IPS-20b (cell line): ENCODE results near the gene PPP1R7.

Source experiments
- H3K27ac ChIP-seq: one replicate; pipeline ENCODE4 v1.5.1; 2013; ENCODE audit warnings: low read length
- H3K27me3 ChIP-seq: 2 replicates; pipeline ENCODE4 v1.6.1; 2013; ENCODE audit warnings: mild to moderate bottlenecking, low read length, inconsistent platforms; ENCODE audit not compliant: insufficient read depth
- H3K36me3 ChIP-seq: 2 replicates; pipeline ENCODE4 v1.6.1; 2013; ENCODE audit warnings: low read depth, mild to moderate bottlenecking, inconsistent platforms, low read length, moderate library complexity; ENCODE audit not compliant: insufficient read depth
- H3K4me1 ChIP-seq: 2 replicates; pipeline ENCODE4 v1.6.1; 2013; ENCODE audit warnings: mild to moderate bottlenecking, control low read depth, inconsistent platforms, low read length, moderate library complexity; ENCODE audit not compliant: insufficient read depth
- H3K4me3 ChIP-seq: 2 replicates; pipeline ENCODE4 v1.5.1; 2013; ENCODE audit warnings: mild to moderate bottlenecking, low read length, inconsistent platforms
- H3K9ac ChIP-seq: 2 replicates; pipeline ENCODE4 v1.6.1; 2013; ENCODE audit warnings: low read depth, mild to moderate bottlenecking, inconsistent platforms, low read length, moderate library complexity
- H3K9me3 ChIP-seq: 2 replicates; pipeline ENCODE4 v1.6.1; 2013; ENCODE audit warnings: mild to moderate bottlenecking, low read depth, low read length, inconsistent platforms; ENCODE audit not compliant: insufficient read depth

PPP1R7 gene

DNA sequence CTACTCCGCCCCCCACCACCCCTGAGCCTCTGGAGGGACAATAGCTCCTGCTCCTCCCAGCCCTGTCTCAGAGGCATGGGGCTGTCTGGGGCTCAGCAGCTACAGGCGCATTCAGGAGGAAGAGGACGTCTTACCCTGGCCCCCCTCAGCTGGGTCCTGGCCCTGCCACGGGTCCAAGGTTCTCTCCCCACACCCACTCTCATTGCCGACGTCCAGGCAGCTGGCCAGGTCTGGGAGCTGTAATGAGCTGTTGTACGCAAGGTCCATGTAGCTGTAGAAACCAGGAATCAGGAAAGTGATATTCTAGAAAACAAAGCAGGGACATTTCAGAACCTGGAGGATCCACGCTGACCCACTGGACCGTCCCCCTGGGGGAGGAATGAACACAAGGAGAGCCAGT lies 14.5 kb upstream of the PPP1R7 start:
- Histone ChIP-seq H3K27ac (no peak overlapping the region), H3K27me3 (no peaks in the 10 kb centered on the region), H3K4me1 (no peaks in the 10 kb centered on the region), H3K36me3 (peaks cover 72% of the 10 kb centered on the region), H3K9me3 (no peaks in the 10 kb centered on the region), H3K9ac (no peak overlapping the region), H3K4me3 (no peak overlapping the region)

DNA sequence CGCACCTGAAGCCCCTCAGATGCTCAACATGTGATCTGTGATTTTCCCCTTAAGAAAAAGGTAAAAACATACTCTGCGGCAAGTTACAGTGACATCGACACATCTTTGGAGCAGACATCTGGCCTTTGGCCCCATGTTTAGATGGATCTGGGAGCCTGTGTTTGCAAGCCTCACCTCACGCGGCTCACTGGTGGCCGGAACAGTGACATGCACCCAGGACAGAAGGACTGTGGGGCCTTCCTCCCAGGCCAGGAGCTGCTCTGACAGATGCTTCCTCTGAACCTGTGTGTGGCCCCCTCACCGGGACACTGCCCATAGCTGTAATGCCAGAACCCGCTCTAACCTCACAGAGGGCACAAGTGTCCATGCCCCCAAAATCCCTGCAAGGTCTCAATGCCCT lies 14.1 kb upstream of the PPP1R7 start:
- peaks cover 73% of the 10 kb centered on the region for H3K36me3 ChIP-seq
- H3K9ac ChIP-seq: no peak overlapping the region

DNA sequence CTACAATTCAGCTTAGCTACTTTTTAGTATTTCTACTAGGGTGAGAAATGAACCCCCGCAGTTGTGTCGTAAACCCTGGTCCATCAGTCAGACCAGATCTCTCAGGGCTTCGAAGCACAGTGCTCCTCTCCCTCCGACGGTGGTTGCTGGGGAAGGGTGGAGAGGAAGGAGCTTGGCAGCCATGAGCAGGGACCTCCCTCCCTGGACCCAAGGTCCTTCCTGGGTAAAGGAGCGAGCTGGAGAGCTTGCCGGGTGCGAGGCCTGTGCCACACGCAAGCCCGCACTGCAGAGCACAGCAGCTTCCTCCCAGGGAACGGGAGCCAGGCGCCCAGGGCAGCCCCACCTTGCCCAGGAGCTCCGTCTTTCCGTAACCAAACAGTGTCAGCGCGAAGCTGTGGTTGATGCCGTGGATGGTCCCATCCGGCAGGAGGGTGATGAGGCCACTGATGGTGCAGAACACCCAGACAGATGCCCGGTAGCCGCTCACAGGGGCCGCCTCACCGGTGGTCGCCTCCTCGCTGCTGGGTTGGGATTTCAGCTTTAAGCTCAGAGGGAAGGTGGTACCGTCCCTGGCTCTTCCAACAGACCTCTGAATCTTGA lies 13.5 kb upstream of the PPP1R7 start:
- no peak overlapping the region for H3K27ac ChIP-seq
- H3K9ac ChIP-seq: no peak overlapping the region
- H3K4me3 ChIP-seq: no peak overlapping the region
- no peaks in the 10 kb centered on the region for H3K4me1 ChIP-seq
- no peaks in the 10 kb centered on the region for H3K27me3 ChIP-seq
- no peaks in the 10 kb centered on the region for H3K9me3 ChIP-seq
- H3K36me3 ChIP-seq: peaks cover 73% of the 10 kb centered on the region

More for the DNA sequence above, 14.1 kb upstream of the PPP1R7 start:
- no peaks in the 10 kb centered on the region for H3K4me1 ChIP-seq
- no peak overlapping the region for H3K27ac ChIP-seq
- no peaks in the 10 kb centered on the region for H3K9me3 ChIP-seq
- H3K4me3 ChIP-seq: no peak overlapping the region
- no peaks in the 10 kb centered on the region for H3K27me3 ChIP-seq

DNA sequence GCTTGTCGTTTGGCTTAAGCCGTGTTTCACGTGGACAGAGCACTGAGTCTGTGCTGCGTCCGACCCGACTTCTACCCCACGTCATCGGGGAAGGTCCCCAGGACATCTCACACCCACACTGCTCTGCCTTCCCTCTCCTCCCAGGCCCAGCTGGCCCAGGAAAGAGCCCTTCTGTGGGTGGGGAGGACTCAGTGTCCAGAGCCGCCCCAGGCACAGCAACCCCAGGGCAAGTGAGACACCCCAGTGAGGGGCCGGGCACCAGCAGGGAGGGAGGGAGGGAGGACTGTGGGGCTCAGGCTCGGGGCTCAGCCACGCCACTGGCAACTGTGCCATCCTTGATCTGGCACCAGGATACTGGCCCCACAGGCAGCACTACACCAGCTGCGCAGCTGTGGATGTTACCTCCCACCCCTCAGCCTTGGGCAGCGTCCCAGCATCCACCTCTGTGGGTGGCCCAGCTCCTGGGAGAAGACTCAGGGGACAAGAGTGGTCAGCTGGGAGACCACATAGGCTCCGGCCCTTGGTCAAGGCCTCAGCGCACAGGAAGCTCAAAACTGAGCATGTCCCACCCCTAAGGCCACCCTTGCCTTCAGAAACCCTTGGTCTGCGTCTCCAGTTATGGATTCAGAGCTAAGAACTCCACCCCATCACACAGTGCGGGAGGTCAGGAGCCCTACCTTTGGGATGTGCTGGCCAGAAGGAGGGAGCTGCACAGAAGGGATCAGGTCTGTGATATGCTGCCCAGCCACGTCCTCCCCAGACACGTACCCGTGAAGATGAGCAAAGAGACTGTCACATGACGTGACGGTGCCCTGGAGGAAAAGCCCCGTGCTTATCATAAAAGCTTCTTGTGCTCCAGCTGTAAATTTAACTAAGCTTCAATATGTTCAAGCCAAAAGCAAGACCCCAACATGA lies 12.7 kb upstream of the PPP1R7 start:
- no peaks in the 10 kb centered on the region for H3K9me3 ChIP-seq
- no peaks in the 10 kb centered on the region for H3K27me3 ChIP-seq
- no peaks in the 10 kb centered on the region for H3K4me1 ChIP-seq
- H3K9ac ChIP-seq: no peak overlapping the region
- peaks cover 79% of the 10 kb centered on the region for H3K36me3 ChIP-seq
- H3K4me3 ChIP-seq: no peak overlapping the region
- H3K27ac ChIP-seq: no peak overlapping the region

DNA sequence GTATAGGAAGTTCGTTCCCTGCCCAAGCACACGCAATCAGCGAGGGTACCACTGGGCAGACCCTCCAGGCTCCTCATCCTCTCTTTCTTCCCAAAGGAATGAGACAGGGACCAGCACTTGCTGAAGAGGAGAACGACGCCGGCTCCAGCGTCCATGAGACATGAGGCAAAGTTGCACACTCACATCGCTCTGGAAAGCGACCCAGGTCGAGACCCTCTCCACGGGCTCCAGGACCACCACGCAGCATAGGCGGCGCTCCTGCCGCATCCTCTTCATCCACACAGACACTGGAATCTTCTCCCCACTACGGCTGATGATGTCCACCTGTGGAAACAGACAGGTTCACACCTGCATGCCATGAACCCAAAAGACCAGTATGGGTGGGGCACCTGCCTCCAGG lies 11.8 kb upstream of the PPP1R7 start:
- H3K9me3 ChIP-seq: no peaks in the 10 kb centered on the region
- H3K9ac ChIP-seq: no peak overlapping the region
- H3K27me3 ChIP-seq: no peaks in the 10 kb centered on the region
- H3K4me3 ChIP-seq: no peak overlapping the region
- peaks cover 76% of the 10 kb centered on the region for H3K36me3 ChIP-seq
- no peaks in the 10 kb centered on the region for H3K4me1 ChIP-seq
- no peak overlapping the region for H3K27ac ChIP-seq

DNA sequence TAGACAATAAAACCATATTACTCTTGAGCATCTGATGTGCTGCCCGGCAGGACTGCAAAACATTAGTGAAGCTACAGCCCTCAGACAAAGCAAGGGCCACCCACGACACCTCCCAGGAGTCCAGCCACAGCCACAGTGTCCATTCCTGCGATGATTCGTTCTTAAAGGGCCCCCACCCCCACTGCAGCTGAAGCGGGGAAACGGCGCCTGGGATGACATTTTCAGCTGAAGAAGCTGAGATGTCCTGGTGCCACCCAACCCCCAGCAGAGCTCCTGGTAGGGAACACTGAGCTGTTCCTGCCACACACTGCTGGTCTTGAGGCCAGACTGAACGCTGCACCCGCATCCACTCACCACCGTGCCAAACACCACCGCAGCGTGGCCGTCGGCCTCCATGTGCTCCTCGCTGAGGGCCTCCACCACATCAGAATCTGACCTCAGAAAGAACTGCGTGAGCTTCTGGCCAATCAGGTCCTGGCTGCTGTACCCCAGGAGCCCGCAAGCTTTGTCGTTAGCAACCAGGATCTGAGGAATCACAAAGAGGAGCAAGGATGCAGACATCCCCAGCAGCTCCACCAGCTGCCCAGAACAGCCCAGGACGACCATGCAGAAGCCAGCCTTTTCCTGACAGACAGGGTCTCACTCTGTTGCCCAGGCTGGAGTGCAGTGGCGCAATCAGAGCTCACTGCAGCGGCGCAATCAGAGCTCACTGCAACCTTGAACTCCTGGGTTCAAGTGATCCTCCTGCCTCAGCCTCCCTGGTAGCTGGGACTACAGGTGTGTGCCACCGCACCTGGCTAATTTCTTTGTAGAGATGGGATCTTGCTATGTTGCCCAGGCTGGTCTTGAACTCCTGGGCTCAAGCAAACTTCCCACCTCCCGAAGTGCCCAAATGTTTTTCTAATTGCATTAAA lies 10.5 kb upstream of the PPP1R7 start:
- no peak overlapping the region for H3K4me3 ChIP-seq
- no peak overlapping the region for H3K27ac ChIP-seq
- H3K9me3 ChIP-seq: no peaks in the 10 kb centered on the region
- H3K9ac ChIP-seq: no peak overlapping the region
- no peaks in the 10 kb centered on the region for H3K27me3 ChIP-seq
- H3K36me3 ChIP-seq: peaks cover 67% of the 10 kb centered on the region
- no peaks in the 10 kb centered on the region for H3K4me1 ChIP-seq

DNA sequence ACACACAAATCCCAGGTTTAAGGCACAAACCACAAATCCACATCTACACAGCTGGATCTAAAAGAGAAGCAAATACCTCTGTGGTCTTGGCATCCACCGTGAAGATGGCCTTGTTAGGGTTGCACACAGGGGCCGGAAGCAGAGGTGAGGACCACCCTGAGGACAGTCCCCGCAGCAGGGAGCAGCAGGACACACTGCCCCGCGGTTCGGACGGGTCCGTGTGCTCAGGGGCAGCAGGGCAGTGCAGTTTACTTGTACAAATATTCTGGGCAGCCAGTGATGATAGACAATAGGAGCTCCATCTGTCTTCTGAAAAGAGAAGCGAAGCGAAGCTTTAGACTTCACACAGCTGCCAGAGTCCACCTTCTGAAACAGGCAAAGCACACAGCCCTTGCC lies 9.8 kb upstream of the PPP1R7 start:
- Histone ChIP-seq H3K9ac (no peak overlapping the region), H3K4me3 (no peak overlapping the region), H3K27ac (no peak overlapping the region), H3K36me3 (peaks cover 61% of the 10 kb centered on the region), H3K9me3 (no peaks in the 10 kb centered on the region), H3K4me1 (no peaks in the 10 kb centered on the region), H3K27me3 (no peaks in the 10 kb centered on the region)

DNA sequence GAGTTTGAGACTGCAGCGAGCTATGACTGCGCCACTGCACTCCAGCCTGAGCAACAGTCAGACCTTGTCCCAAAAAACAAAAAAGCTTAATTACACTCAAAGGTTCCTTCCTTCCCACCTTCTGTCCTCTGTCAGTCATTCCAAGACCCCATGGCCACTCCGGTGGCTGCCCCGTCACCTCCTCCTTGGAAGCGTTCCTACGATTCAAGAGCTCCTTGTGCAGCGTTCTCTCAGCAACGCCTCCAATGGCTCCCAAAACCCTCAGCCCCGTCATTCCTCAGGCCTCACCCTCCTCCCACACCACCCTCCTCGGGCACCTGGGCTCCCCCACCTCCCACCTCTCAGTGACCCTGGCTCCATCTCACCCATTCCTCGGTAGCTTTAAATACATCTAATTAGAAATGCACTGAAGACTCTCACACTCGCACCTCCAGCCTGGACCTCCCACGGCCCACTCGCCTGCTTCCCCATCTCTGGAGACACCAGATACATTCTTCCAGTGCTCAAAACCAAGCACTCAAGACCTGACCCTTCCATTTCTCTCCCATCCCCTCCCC lies 9.0 kb upstream of the PPP1R7 start:
- Histone ChIP-seq H3K27ac (no peak overlapping the region), H3K9me3 (no peaks in the 10 kb centered on the region), H3K4me3 (no peak overlapping the region), H3K27me3 (no peaks in the 10 kb centered on the region), H3K4me1 (no peaks in the 10 kb centered on the region), H3K9ac (no peak overlapping the region), H3K36me3 (peaks cover 52% of the 10 kb centered on the region)

DNA sequence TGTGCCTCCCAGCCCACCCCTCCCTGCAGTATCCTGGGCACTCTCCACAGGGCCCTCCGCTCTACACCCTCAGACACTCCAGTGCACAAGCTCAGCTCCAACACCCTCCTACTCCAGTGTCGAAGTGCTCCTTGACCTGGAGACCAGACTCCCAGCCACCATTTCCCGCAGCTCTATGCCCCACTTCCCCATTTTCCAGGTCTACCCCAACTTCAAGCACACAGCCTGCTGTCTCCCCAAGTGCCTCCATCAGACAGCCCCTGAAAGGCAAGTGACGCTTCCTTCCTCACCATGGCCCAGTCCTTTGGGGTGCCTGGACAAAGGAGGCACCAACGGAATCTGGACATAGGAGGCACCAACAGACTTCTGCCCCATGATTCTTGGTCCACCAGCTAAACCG lies 8.2 kb upstream of the PPP1R7 start:
- Histone ChIP-seq H3K9ac (no peak overlapping the region), H3K36me3 (peaks cover 45% of the 10 kb centered on the region), H3K27ac (no peak overlapping the region), H3K9me3 (no peaks in the 10 kb centered on the region), H3K4me3 (no peak overlapping the region), H3K27me3 (no peaks in the 10 kb centered on the region), H3K4me1 (no peaks in the 10 kb centered on the region)

DNA sequence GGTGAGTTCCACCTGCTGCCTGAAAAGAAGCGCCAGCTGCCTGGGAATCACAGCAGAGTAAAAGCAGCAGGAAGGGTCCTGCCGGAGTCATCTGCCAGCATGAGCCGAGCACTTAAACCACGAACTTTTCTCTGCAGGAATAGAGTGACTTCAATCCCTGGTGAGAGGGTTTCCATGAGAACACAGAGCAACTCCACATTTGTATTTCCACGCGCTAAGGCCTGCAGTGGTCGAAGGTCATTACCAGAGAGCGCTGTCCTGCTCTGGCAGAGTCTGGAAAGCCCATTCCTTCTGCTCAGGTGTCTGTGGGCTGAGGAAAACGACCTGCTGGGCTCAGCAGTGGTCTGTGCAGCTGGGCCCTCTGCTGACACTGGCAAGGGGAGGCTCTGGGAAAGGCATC lies 7.7 kb upstream of the PPP1R7 start:
- Histone ChIP-seq H3K4me3 (no peak overlapping the region), H3K27ac (no peak overlapping the region), H3K9me3 (no peaks in the 10 kb centered on the region), H3K27me3 (no peaks in the 10 kb centered on the region), H3K9ac (no peak overlapping the region), H3K36me3 (peaks cover 43% of the 10 kb centered on the region), H3K4me1 (no peaks in the 10 kb centered on the region)

DNA sequence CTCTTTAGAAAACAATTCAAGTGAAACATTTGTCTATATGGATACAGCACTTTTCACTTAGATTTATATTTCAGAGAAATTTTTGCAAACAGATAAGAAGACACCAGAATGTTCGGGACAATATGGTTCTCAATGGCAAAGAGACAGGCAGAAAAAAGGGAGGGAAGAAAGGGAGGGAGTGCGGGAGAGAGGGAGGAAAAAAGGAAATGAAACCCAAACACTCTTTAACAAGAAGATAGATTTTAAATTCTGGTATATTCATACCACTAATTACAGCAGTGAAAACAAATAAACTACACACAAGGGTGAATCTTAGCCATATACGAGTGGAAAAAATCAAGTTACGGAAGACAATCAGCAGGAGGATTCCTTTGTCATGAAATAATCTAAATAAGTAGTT lies 4.0 kb upstream of the PPP1R7 start:
- Histone ChIP-seq H3K9me3 (no peaks in the 10 kb centered on the region), H3K36me3 (peaks cover 11% of the 10 kb centered on the region; the same call in 1 of the 2 replicates), H3K27me3 (peaks cover 10% of the 10 kb centered on the region; the same call in 1 of the 2 replicates), H3K4me3 (no peak overlapping the region), H3K27ac (no peak overlapping the region), H3K4me1 (peaks cover 7% of the 10 kb centered on the region), H3K9ac (no peak overlapping the region)
